Loucy (cell line): ENCODE data around the gene CACHD1.

ENCODE experiments used
- EZH2phosphoT487 ChIP-seq: fragments of 200-600 bp; IDR thresholded peaks from 2 replicates; pipeline ENCODE4 v1.6.1; 2018; ENCODE audit warnings: antibody characterized with exemption, mild to moderate bottlenecking, moderate library complexity, borderline replicate concordance
- TF ChIP-seq, protein P1 (sequence below): fragments of 200-600 bp; sonication (generic); conservative IDR thresholded peaks from 2 replicates; pipeline ENCODE4 v1.5.1; 2014; ENCODE audit warnings: mild to moderate bottlenecking, antibody characterized with exemption, low read length

DNA sequence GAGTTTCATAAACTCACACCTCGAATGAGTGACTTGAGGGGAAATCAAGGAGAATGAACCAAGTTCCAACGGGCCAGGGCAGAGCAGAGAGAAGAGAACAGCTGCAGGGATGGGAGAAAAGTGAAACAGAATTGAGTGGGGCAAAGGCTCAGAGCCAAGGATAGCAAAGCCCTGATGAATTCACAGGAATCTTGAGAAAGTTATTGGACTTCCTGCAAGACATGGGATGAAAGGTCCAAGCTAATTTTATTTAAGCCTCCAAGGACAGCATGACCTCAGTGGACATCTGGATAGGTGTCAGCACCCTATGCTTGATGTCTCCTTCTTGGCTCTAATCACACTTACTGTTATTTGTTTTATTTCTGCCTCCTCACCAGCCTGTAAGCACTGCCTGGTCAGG is 232.0 kb downstream of the CACHD1 start:
- TF ChIP-seq, protein P1, sequence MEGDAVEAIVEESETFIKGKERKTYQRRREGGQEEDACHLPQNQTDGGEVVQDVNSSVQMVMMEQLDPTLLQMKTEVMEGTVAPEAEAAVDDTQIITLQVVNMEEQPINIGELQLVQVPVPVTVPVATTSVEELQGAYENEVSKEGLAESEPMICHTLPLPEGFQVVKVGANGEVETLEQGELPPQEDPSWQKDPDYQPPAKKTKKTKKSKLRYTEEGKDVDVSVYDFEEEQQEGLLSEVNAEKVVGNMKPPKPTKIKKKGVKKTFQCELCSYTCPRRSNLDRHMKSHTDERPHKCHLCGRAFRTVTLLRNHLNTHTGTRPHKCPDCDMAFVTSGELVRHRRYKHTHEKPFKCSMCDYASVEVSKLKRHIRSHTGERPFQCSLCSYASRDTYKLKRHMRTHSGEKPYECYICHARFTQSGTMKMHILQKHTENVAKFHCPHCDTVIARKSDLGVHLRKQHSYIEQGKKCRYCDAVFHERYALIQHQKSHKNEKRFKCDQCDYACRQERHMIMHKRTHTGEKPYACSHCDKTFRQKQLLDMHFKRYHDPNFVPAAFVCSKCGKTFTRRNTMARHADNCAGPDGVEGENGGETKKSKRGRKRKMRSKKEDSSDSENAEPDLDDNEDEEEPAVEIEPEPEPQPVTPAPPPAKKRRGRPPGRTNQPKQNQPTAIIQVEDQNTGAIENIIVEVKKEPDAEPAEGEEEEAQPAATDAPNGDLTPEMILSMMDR: no peak
- no peak for TF ChIP-seq EZH2phosphoT487
